ENCODE data around the gene WNK1.
"Not testable (repeated sequence)": the region's sequence is repeated elsewhere in the genome, so short reads cannot be mapped to it uniquely, and the experiment has no call there.

WNK1 gene

DNA sequence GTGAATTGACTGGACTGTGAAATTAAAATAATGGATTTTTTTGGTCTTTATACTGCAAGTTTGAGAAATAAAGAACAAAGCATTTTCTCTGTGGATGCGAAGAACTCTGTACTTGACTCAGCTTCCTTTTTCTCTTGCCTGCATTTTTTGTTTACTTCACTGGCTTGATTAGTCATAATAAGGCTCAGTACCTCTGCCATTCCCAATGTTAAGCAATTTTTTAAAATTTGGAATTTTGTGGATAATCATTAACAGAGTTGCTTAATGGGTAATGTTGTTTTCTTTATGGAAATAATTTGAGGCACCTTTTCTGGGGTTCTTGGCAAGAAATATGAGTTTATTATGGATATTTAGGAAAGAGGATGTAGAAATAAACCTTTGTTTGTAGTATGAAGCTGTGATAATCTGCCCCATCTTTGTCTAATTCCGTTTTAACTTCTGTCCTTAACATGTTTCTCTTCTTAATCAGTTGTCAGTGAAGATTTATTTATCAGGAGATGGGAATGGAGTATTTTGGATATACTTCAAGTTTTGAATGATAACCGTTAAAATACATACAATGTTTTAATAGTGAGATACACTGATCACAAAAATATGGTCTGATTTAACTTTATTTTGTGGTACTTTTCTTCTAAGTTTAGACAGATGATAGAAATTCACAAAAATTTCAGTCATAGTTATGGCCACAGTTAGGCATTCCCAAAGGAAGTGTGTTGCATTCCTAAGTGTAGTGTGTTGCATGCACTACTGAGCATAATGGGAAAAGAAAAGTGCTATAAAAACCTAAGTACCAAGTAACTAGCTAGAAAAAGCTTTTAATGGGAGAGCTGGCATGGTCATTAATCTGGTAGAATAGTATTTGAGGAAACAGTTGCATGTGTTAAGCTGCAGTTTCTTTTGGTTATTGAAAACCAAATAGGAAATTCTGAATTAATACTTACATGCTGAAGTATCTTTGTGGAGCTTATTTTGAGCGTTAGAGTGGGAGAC, 27.7 kb downstream of the WNK1 start:
- no peak for DNase-seq (ENCODE audit: low read depth)

DNA sequence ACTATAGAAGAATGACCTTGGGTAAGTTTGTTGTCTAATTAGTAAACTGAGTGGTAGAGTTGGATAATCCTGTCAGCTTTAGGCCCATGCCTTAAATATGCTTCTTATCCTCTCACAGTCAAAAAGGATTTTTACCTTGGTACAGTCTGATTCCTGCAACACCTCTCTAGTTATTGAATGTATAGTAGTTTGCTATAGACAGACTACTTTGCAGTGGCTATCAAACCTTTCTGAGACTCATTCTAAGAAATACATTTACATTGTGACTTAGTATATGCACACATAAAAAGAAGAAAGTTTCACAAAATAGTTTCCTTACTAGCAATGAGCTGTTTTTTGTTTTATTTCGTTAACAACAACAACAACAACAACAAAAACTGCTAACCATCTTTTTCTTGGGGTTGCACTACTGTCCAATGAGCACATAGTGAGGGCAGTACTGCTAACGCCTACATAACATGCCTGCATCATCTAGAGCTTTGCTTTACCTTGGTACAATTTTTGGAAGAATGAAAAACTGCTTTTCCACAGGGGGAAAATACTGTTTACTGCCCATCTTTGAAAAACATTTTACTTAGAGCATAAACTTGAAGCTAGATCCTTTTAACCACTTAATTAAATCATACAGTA, 28.5 kb downstream of the WNK1 start:
- DNase-seq (ENCODE audit: low read depth) = no peak

GRCh38 chr12:785706-786105, 33.3 kb downstream of the WNK1 start:
- no peak for DNase-seq (ENCODE audit: low read depth)

DNA sequence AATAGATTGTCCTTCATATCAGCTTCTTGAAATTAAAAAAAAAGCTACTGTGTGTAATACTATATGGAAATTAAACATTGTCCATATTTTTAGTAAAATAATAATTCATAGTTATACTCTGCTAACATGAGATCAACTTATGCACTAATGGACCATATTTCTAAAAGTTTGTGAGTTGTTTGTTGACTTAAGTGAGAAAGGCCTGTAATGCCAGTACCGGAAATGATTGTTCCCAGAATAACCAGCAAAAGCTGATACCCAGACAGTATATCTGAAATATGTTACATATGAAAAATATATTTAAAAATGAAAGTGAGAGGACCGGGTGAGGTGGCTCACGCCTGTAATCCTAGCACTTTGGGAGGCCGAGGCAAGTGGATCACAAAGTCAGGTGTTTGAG, 35.9 kb downstream of the WNK1 start:
- DNase-seq (ENCODE audit: low read depth) = no peak

DNA sequence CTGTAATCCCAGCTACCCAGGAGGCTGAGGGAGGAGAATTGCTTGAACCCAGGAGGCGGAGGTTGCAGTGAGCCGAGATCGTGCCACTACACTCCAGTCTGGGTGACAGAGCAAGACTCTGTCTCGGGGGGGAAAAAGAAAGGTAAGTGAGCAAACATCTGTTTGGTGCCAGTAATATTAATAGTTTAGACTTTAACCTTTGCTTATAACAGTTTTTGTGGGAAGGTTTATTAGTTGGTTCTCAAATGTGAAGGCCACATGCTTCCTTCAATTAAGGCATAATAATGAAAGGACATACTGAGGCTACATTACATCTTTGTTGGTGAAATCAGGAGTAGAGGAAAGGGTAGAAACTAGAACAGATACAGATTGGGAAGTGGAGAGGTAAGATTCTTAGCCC, 36.4 kb downstream of the WNK1 start:
- not testable (repeated sequence) for DNase-seq (ENCODE audit: low read depth)

DNA sequence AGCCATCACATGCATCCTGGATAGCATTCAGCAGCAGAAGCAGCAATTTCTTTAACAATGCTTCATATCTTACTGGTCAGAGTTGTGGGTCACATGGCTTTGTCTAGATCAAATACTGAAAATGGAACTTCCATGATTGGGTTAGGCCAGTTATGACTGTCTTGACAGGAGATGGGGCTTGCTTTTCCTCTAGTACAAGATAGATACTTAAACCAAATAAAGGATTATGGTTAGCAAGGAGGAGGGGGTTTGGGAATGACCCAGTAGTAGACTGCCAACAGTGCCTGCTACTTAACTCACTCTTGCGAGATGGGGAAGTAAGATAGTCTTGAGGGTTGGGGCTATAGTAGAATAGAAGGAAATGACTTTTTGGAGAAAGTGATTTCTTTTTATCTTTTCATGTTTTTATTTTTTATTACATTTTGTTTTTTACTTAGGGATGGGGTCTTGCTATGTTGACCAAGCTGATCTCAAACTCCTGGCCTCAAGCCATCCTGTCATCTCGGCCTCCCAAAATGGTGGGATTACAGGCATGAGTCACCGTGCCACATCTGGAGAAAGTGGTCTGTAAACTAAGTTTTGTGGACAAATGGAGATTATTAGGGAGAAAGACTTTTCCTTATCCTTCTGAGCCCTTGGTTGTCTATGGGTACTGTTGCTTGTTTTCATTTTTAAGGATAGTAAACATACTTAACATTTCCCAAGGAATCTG, 37.6 kb downstream of the WNK1 start:
- DNase-seq (ENCODE audit: low read depth) = no peak

DNA sequence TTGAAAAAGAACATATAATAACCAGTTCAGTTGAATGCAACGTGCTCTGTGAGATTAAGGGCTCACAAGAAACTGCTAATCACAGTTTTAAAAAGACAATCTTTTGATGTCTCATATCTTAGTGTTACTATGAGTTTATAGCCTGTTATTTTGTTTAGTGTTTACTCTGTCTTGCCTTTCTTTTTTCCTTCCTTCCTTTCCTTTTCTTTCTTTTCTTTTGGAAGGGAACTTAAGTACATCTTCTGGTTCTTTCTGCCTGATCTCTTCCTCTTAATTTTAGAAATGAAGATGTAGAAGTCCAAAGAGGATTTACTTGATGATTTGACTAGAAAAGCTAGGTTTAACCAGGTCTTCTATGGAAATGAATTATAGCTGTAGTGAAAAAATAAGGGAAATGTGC, 38.2 kb downstream of the WNK1 start:
- no peak for DNase-seq (ENCODE audit: low read depth)

- DNase-seq (ENCODE audit: low read depth) = no peak
Measured at GRCh38 chr12:793037-793436, 40.7 kb downstream of the WNK1 start.

DNA sequence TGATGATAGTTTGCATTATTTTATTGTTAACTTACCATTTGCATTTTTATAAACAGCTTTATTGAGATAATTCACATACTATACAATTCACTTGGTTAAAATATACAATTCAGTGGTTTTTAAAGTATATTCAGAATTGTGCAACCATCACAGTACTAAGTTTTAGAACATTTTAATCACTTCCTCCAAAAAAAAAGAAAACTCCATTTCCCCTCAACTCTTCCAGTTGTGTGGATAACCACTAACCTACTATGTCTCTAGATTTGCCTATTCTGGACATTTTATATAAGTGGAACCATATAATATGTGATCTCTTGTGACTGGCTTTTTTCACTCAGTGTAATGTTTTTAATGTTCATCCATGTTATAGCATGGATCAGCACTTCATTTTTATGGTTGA, 41.3 kb downstream of the WNK1 start:
- DNase-seq (ENCODE audit: low read depth) = no peak

DNA sequence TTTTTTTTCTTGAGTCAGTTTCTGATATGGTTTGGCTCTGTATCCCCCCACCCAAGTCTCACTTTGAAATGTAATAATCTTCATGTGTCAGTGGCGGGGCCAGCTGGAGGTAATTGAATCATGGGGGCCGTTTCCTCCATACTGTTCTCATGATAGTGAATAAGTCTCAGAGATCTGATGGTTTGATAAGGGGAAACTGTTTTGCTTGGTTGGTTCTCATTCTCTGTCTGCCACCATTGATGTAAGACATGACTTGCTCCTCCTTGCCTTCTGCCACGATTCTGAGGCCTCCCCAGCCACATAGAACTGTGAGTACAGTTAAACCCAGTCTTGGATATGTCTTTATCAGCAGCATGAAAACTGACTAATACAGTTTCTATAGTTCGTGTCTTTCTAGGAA, 42.9 kb downstream of the WNK1 start:
- peak; percentile 42 for DNase-seq (ENCODE audit: low read depth)

DNA sequence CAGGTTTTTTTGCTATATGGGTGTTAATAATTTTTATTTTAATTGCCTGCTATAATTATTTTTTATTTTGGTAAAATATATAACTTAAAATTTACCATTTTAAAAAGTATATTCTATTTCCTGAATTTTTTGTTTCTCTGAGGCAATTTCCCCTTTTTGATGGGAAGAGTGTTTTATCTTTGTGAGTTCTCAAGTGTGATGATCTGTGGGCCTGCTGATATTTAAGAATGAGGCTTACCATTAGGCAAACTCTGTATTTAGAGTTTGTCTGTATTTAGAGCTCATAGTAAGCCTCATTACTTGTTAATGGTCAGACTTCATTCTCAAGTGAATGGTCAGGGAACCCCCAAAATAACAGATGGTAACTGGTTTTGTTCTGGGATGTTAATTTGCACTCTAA, 48.0 kb downstream of the WNK1 start:
- DNase-seq (ENCODE audit: low read depth) = no peak

DNA sequence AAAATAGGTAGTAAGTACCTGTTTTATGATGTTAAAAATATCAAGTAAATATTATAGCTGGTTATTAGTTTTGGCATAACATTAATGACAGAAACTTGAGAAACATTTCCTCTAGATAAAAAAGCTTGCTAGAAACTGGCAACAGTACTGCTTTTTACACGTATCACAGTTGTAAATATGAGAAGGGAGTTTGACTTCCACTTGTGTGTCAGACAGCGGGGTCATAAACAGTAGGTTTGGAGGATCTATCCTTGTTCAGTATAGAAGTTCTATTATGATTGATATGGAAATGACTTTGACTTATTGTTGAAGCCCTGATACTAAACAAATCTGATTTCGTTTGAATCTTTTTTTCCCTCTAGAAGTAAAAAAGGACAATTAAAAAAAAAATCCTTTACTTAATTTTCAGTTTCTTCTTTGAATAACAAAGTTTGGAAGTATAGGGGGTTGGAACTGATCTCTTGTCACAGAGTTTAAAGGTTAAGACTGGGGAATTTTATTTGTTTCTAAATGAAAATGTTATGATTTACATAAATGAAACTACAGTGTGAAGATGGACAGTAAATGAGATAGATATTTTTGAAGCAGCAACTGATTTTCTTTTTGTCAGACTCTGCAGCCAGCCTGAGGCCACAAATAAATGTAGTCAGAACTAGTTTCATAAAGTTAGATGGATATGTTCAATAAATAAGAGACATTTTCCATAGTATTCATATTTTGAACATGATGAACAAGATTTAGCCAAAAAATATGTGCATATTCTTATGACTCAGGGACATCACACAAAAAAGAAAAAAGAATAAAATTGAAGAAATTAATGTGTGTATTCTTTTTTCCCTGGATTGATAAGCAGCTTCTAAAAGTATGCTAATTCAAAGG, 50.1 kb downstream of the WNK1 start:
- no peak for DNase-seq (ENCODE audit: low read depth)

- DNase-seq (ENCODE audit: low read depth) = no peak
Measured at GRCh38 chr12:805022-805632, 52.7 kb downstream of the WNK1 start.

- DNase-seq (ENCODE audit: low read depth) = no peak
Measured at GRCh38 chr12:806200-806791, 53.9 kb downstream of the WNK1 start.

DNA sequence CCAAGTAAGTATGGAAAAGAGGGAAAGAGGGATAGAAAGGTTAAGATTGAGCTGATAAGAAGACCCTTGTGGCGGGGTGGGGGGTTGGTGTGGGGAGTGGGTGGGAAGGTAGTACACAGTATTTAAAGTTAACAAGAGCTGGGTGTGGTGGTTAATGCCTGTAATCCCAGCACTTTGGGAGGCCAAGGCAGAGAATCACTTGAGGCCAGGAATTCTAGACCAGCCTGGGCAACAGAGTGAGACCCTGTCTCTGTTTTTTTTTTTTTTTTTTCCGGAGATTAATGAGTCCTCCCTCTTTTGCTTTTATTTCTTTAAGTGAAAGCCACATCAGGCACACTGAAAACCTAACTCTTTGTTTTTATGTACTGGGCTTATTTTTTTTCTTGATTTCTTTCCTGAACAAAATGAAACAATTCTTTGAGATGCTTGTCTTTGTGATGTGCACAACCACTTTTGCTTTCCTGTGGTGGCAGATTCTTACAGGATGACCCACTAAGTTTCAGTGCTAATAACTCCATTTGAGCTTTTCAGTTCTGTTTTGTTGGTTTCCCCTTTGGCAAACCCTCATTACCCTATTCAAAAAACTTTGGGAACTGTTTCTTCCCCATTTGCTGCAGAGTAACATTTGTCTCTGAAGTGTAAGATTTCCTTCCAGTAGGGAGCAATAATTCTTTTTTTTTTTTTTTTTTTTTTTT, 54.8 kb downstream of the WNK1 start:
- DNase-seq (ENCODE audit: low read depth) = no peak

DNA sequence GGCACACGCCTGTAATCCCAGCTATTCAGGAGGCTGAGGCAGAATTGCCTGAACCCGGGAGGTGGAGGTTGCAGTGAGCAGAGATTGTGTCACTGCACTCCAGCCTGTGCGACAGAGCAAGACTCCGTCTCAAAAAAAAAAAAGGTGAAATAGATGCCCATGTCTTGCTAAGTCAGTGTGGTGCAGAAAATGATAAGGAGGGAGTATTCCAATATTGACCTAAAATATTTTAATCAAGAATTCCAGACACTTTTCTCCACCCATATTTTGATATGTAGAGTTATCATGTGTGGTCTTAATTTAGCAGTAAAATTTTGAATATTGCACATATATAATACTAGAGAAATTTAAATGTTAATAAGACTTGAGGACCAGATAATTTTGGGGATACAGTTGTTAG, 57.7 kb downstream of the WNK1 start:
- DNase-seq (ENCODE audit: low read depth) = no peak

DNA sequence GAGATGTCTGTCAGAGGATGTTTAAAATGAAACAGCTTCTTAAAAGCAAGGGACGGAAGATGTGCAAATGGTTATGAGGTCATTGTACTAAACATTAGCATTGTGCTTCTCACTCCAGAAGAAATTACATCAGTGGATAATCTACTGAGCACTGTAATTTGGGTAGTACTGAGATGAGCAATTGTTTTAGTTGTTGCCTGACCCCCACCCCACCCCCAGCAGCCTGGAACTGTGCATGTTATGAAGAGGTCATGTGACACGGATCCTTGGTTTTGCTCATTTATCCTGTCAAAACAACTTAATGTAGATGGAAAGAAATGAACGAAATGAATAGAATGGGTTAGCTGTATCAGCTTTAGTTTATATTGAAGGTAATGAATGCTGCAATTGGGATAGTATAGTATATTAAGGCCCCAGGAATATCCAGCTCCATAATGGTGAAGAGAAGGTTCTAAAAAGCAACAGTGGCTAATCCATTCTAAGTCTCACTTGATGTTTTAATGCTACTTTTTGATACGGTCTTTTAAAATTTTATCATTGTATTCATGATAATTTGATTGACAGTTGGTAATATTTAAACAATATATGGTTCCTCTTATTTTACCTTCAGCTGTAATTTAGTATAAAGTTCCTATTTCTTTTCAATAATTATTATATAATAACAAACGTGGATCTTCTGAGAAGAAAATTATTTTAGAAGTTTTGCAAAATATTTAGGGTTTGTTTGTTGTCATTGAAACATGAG, 58.5 kb downstream of the WNK1 start:
- DNase-seq (ENCODE audit: low read depth) = peak; percentile 22

- no peak for DNase-seq (ENCODE audit: low read depth)
Measured at GRCh38 chr12:812950-813349, 60.6 kb downstream of the WNK1 start.

GRCh38 chr12:817456-817855, 65.1 kb downstream of the WNK1 start:
- not testable (repeated sequence) for DNase-seq (ENCODE audit: low read depth)
